SK-N-MC (cell line): Measurements from ENCODE around the gene FHOD3.

Source experiments
- EZH2 ChIP-seq: fragments of 200-600 bp; sonication (generic); IDR thresholded peaks from one replicate; pipeline ENCODE4 v1.6.1; 2017; ENCODE audit warnings: antibody characterized with exemption
- POLR2AphosphoS5 ChIP-seq: IDR thresholded peaks from 2 replicates; pipeline ENCODE4 v1.6.1; 2012; ENCODE audit warnings: mild to moderate bottlenecking, low read depth, low read length, borderline replicate concordance

DNA sequence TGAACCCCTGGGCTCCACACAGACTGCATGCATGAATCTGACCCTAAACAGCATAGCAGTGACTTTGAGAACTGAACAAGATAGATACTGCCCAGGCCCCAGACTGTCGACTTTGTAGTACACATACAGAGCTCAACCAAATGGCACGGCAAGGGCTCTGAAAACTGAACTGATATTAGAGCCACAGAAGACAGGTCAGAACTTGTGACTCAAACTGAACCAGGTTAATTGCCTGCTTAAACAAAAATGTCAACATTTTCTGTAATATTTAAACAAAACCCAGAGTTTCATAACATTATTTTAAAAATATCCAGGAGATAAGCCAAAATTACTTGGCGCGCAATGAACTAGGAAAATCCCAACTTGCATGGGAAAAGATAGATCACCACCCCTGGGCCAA lies 271.0 kb downstream of the FHOD3 start:
- TF ChIP-seq POLR2AphosphoS5: no peak
- TF ChIP-seq EZH2: no peak
